Stimulated activated CD8-positive, alpha-beta memory T cell treated with anti-CD3 and anti-CD28 coated beads, Interleukin-2, amount 100 ng/mL, for 1 hour (primary cell): ENCODE results near the gene USP44.
"Not testable (repeated sequence)": the region's sequence is repeated elsewhere in the genome, so short reads cannot be mapped to it uniquely, and the experiment has no call there.

ENCODE experiments used
- DNase-seq, 2 donors: peaks; one replicate each; pipeline ENCODE4 v3.0.0-alpha.2; 2020; ENCODE audit warnings: low read depth in 2 of 2

USP44 gene

GRCh38 chr12:95551305-95551704 lies at the start of gene USP44:
TSS of gene USP44 (minus strand) at chr12:95551476. CDS start at chr12:95534256, 17,220 bp downstream.
- no peak for DNase-seq

- DNase-seq = no peak
These were observed 49.3 kb upstream of the USP44 start for GRCh38 chr12:95600567-95600966.

GRCh38 chr12:95599880-95600279 lies 48.6 kb upstream of the USP44 start:
- no peak for DNase-seq

GRCh38 chr12:95594136-95594535 lies 42.9 kb upstream of the USP44 start:
- no peak for DNase-seq

- no peak for DNase-seq
These were observed 42.1 kb upstream of the USP44 start for GRCh38 chr12:95593266-95593871.

- no peak for DNase-seq
These were observed 40.5 kb upstream of the USP44 start for GRCh38 chr12:95591731-95592130.

GRCh38 chr12:95590775-95591174 lies 39.5 kb upstream of the USP44 start:
- no peak for DNase-seq

GRCh38 chr12:95583933-95584332 lies 32.7 kb upstream of the USP44 start:
- no peak for DNase-seq

GRCh38 chr12:95582230-95583058 lies 31.2 kb upstream of the USP44 start:
- no peak for DNase-seq

- DNase-seq = no peak
These were observed 26.5 kb upstream of the USP44 start for GRCh38 chr12:95577820-95578219.

- no peak for DNase-seq
These were observed 23.6 kb upstream of the USP44 start for GRCh38 chr12:95574799-95575452.

GRCh38 chr12:95573951-95574576 lies 22.8 kb upstream of the USP44 start:
- DNase-seq = no peak

GRCh38 chr12:95571369-95571768 lies 20.1 kb upstream of the USP44 start:
- no peak for DNase-seq

GRCh38 chr12:95568045-95568444 lies 16.8 kb upstream of the USP44 start:
- not testable (repeated sequence) for DNase-seq

- no peak for DNase-seq
These were observed 6.3 kb upstream of the USP44 start for GRCh38 chr12:95557625-95558024.

- DNase-seq = no peak
These were observed 3.3 kb upstream of the USP44 start for GRCh38 chr12:95554532-95555071.

GRCh38 chr12:95553197-95553943 lies 2.1 kb upstream of the USP44 start:
- DNase-seq = no peak

GRCh38 chr12:95551913-95552516 lies 739 bp upstream of the USP44 start:
- DNase-seq = no peak

GRCh38 chr12:95549392-95550084 lies 1.7 kb downstream of the USP44 start:
- no peak for DNase-seq
